Smooth muscle cell of the brain vasculature (primary cell): ENCODE results near the gene MAGI1.
A peak's percentile ranks its signal among the peaks of the same experiment; 100 is the strongest.
"Not testable (repeated sequence)": the region's sequence is repeated elsewhere in the genome, so short reads cannot be mapped to it uniquely, and the experiment has no call there.

Experiments used
- DNase-seq: peaks from one replicate; pipeline ENCODE4 v3.0.0-alpha.2; 2012; ENCODE audit warnings: low read depth, low spot score

MAGI1 gene

GRCh38 chr3:66038726-66039589, at the start of gene MAGI1:
TSS of gene MAGI1 (minus strand) at chr3:66038918. CDS start at chr3:66038308, 610 bp downstream.
- peak; percentile 91 for DNase-seq

- no peak for DNase-seq
These were observed 45.1 kb upstream of the MAGI1 start for GRCh38 chr3:66083784-66084213.

DNA sequence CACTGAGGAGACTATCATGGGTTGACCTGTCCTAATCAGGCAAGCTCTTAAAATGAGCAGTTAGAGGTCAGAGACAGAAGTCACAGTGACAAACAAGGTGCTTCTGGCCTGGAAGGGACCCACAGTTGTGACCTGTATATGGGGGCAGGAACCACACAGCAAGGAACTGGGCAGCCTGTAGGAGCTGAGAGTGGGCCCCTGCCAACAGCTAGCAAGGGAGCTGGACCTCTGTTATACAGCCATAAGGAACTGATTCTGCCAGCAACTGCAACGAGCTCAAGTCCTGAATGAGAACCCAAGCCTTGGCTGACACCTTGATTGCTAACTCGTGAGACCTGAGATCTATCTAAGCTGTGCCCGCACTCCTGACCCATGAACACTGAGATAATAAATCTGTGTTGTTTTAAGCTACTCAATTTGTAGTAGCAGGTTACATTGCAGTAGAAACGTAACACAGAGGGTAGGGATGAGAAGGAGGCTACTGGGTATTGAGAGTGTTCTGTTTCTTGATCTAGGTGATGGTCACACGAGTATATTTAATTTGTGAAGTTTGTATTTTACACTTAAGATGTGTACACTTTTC, 44.5 kb upstream of the MAGI1 start:
- no peak for DNase-seq

- no peak for DNase-seq
These were observed 44.0 kb upstream of the MAGI1 start for GRCh38 chr3:66082679-66083078.

- no peak for DNase-seq
These were observed 41.4 kb upstream of the MAGI1 start for GRCh38 chr3:66080167-66080566.

- DNase-seq: no peak
These were observed 39.3 kb upstream of the MAGI1 start for GRCh38 chr3:66077973-66078372.

DNA sequence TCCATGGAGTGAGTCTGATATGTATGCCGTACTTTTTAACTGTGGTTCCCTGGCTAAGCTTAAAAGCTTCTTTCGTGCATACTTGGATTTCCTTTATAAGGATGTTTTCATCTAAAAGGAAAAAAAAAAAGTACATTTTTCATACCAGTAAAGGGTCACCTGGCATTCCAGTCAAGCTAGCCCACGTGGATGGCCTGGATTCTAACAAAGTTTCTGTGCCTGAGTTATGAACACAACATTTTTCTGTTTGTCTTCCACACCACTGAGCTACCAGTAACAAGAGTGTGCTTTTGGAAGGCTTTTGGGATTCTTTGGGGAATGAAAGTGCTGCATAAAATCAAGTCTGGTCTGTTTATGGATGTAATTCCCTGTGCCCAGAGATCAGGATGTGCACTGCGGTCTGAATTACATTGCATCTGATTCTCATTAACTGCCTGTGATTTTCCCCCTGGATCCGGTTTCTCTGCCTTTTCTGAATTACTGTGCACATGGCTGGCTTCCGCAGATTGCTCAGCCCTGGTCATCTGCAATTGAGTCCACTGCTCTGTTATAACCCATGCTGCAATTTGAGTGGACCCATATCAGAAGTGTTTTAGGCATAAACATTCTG, 38.2 kb upstream of the MAGI1 start:
- no peak for DNase-seq

DNA sequence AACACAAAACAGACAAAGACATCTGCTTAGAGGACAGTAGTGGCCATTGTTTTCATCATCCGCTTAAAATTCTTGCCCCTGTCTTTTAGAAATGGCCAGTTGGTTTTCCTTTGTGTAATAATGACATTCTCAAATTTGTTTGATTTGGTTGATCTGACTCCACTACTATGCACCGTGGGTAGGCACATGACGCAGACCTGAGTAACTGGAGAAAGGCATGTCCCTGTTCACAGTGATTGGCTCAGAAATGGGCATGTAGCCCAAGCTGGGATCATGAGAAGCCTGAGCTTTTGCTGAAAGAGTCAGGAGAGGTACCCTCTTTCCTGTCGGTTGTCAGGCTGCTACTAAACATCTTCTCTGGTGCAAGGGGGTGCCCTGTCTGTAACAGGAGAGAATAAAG, 36.6 kb upstream of the MAGI1 start:
- no peak for DNase-seq

- DNase-seq: no peak
These were observed 34.9 kb upstream of the MAGI1 start for GRCh38 chr3:66073464-66074141.

- DNase-seq: no peak
These were observed 29.5 kb upstream of the MAGI1 start for GRCh38 chr3:66068255-66068654.

GRCh38 chr3:66066963-66067617, 28.4 kb upstream of the MAGI1 start:
- no peak for DNase-seq

- no peak for DNase-seq
These were observed 16.6 kb upstream of the MAGI1 start for GRCh38 chr3:66055289-66055688.

- no peak for DNase-seq
These were observed 14.9 kb upstream of the MAGI1 start for GRCh38 chr3:66053550-66054094.

GRCh38 chr3:66052721-66053549, 14.2 kb upstream of the MAGI1 start:
- no peak for DNase-seq

GRCh38 chr3:66050821-66051220, 12.1 kb upstream of the MAGI1 start:
- no peak for DNase-seq

DNA sequence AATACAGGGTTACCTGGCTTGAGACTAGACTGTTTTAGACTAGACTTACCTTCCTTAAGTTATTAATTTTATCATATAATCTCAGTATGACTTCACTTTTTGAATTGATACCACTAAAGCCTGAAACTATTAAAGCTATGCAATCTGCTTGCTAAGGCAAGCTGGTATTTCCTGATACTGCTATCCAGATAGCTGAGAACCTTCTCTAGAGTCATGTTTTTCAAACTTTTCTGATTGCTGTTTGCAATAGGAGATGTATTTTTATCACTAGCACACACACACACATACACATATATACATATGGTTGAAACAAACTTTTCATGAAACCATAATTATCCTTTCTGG, 9.3 kb upstream of the MAGI1 start:
- DNase-seq: no peak

DNA sequence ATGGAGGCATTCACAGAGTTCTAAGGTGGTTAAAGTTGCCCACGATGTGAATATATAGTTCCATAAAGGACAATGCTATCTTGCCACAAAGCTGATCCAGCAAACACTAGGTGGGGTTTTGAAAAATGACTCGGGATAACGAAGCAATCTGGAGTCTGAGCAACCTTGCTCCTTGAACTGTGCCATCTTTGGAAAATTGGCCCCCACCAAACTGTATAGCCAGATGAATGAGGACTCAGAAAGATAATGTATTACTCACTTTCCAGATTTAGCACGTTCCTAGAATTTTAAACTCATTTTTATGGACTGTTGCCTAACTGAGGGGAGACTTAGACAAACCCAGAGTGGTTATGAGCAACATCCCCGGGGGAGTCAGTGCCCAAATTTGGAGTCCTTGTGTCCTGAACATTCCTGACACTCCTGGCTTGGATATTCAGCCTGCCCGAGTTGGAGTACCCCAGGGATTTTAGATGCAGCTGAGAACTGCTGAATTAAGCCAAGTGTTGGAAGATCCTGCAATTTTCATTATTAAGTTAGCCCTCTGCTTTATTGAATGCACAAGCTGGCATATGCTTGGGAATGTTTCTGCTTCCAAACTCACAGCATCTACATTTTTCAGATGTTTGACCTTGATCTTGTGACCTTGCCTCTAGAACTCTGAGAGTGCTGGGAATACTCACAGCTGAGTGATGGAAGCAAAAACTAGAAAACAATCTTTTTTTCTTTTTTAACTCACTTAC, 8.8 kb upstream of the MAGI1 start:
- DNase-seq: no peak

- not testable (repeated sequence) for DNase-seq
These were observed 7.6 kb upstream of the MAGI1 start for GRCh38 chr3:66046321-66046720.

DNA sequence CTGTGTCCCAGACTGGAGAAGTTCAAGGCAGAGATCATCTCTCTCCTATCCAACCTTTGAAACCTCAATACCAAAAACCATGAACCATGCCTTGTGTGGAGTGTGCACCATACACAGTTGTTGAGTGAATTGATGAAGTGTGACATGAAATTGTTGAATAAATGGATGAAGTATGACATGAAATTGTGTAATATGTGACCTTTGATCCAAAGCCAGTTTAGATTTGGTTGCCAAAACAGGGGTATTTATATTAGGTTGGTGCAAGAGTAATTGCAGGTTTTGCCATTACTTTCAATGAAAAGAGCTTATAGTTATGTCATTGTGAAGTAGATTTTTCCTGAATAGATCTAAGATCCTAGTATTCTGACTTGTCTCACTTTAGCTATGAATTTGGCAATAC, 3.1 kb upstream of the MAGI1 start:
- no peak for DNase-seq

- DNase-seq: no peak
These were observed 2.4 kb upstream of the MAGI1 start for GRCh38 chr3:66041116-66041515.
